ENCODE results near the gene HAPLN2. TPM values are rescaled to one million over a fixed set of nuclear protein-coding genes. Genes with fewer than 3 reads are reported as not detected.

HAPLN2 gene
- total and polyA plus RNA-seq, 2 of the 8 experiments (the other 6 are each of a cell fraction or from before 2014, with no cell fraction given) = 0.19 to 0.51 TPM

DNA sequence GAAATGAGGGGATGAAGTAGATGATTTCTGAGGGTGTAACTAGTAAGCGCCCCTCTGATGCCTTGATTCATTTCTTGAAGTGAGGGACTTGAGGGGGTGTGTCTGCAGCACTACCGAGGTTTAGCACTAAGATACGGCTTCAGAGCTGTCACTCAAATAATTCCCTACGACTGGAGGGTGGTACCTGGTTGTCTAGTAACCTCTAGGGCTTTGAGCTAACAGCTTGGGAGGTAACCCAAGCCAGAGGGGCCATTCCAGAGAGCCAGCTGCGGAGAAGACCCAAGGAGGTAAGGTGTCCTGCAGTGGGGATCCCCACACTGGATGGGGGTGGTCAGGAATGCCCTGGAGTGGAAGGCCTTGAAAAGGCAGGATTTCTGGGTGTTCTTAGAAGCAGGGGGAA lies 39.7 kb upstream of the HAPLN2 start, which contains the start of gene TTC24:
TSS of gene TTC24 (plus strand) at position 252 of the 400 bp plus-strand sequence. CDS start 1,642 bp downstream, outside the sequence.
- no peak within 1 kb of the TSS for H4K8ac ChIP-seq (ENCODE audit: extremely low read depth, insufficient read depth, low read length)
- no peak within 1 kb of the TSS for H3K27ac ChIP-seq (ENCODE audit: low read depth, low read length)
- H3K4me2 ChIP-seq (ENCODE audit: insufficient read depth in 1 of 2, low read depth in 2 of 2, low read length in 2 of 2) = no peak within 1 kb of the TSS
- H3K36me3 ChIP-seq (ENCODE audit: control insufficient read depth in 2 of 4, insufficient read depth in 4 of 4, low read length in 3 of 4) = no peaks in the 10 kb centered on the region
- 82% methylated on average over 5 of the region's 5 CpGs; no CpG with 5 or more reads in 1 of the 2 experiments for WGBS, 2 experiments (ENCODE audit: extremely low coverage in 1 of 2, insufficient coverage in 1 of 2, insufficient read length in 1 of 2, insufficient replicate concordance in 2 of 2, low coverage in 1 of 2, low lambda C conversion rate in 2 of 2, missing lambda C conversion rate in 1 of 2)
- 0 out of 2 replicates have a peak within 1 kb of the TSS, but pooled peaks have one; percentile 24 for H2AFZ ChIP-seq (ENCODE audit: low read length)
- H2BK15ac ChIP-seq (ENCODE audit: low read length) = no peak within 1 kb of the TSS
- peaks cover 0 to 4% (median 1%) of the 10 kb centered on the region in 4 experiments; a peak in 5 of 7 replicates for H3K4me1 ChIP-seq (replicated peaks in 1 of 4; ENCODE audit: control insufficient read depth in 3 of 4, insufficient read depth in 4 of 4, low read length in 3 of 4)
- no peak within 1 kb of the TSS for H3K56ac ChIP-seq (replicated peaks; ENCODE audit: insufficient read length, low read depth, low read length)
- H4K20me1 ChIP-seq (replicated peaks in 1 of 2; ENCODE audit: control insufficient read depth in 1 of 2, insufficient read depth in 2 of 2, low read length in 2 of 2) = no peaks in the 10 kb centered on the region
- no peak within 1 kb of the TSS for H4K91ac ChIP-seq (replicated peaks; ENCODE audit: insufficient read length, low read length)
- DNase-seq (ENCODE audit: low read depth in 1 of 2, low spot score in 2 of 2) = no peak
- no peaks in the 10 kb centered on the region for H3K79me1 ChIP-seq (ENCODE audit: low read depth, low read length)
- H2BK120ac ChIP-seq (replicated peaks; ENCODE audit: low read depth, low read length) = no peak within 1 kb of the TSS
- no peak within 1 kb of the TSS for H3K18ac ChIP-seq (ENCODE audit: extremely low read depth, low read length)
- no peaks in the 10 kb centered on the region for H3K9me3 ChIP-seq (ENCODE audit: insufficient read depth in 2 of 2, low read depth in 1 of 2, low read length in 1 of 2)
- H2BK12ac ChIP-seq (ENCODE audit: low read depth, low read length) = no peak within 1 kb of the TSS
- no peaks in the 10 kb centered on the region; the same call in 1 of the 2 replicates for H3K23me2 ChIP-seq (ENCODE audit: low read depth, low read length)
- H3K4ac ChIP-seq (replicated peaks; ENCODE audit: insufficient read length, low read depth, low read length) = no peak within 1 kb of the TSS
- H3K23ac ChIP-seq (ENCODE audit: insufficient read length) = no peak within 1 kb of the TSS
- no peak within 1 kb of the TSS for H2BK5ac ChIP-seq (ENCODE audit: low read depth, low read length)
- ChIA-PET POLR2A (ENCODE audit: partially characterized antibody) (interaction anchor here (1.0 to 2.7 kb wide), 3 partner anchors 13 to 88 kb away, joined by 3 to 16 read pairs (median 3); partner anchors contain the start of gene NAXE), CTCF (ENCODE audit: partially characterized antibody) (interaction anchor here (0.7 to 5.1 kb wide), 17 partner anchors 9 to 194 kb away, joined by 3 to 55 read pairs (median 4); partner anchors contain the start of genes BCAN, GPATCH4, HAPLN2 and NAXE)
- FAIRE-seq = no peak
- H2AK5ac ChIP-seq (ENCODE audit: low read depth, low read length) = no peak within 1 kb of the TSS
- no peak within 1 kb of the TSS for H4K5ac ChIP-seq (ENCODE audit: insufficient read length, low read depth, low read length)
- no peaks in the 10 kb centered on the region for H3K27me3 ChIP-seq (replicated peaks in 1 of 4; ENCODE audit: control insufficient read depth in 3 of 4, extremely low read depth in 1 of 4, insufficient read depth in 3 of 4, low read length in 3 of 4)
- no peak within 1 kb of the TSS for H3K14ac ChIP-seq (ENCODE audit: insufficient read length)
- H3K9ac ChIP-seq (replicated peaks in 1 of 4; ENCODE audit: extremely low read depth in 1 of 4, low read depth in 3 of 4, low read length in 3 of 4) = no peak within 1 kb of the TSS
- H2BK20ac ChIP-seq (ENCODE audit: low read length) = no peak within 1 kb of the TSS
- H3K4me3 ChIP-seq (ENCODE audit: extremely low read depth in 1 of 4, insufficient read depth in 2 of 4, low read depth in 3 of 4, low read length in 4 of 4) = no peak within 1 kb of the TSS
- H3K79me2 ChIP-seq (ENCODE audit: control insufficient read depth in 1 of 2, insufficient read depth in 2 of 2, low read length in 2 of 2) = no peaks in the 10 kb centered on the region
- no peak for TF ChIP-seq BACH1 (IDR thresholded peaks at IDR 0.05; ENCODE audit: low read length)
- no peak for TF ChIP-seq RXRA (IDR thresholded peaks at IDR 0.05; ENCODE audit: insufficient read depth, low read depth, low read length)
- no peak for TF ChIP-seq TBP (IDR thresholded peaks at IDR 0.05; ENCODE audit: low read depth, low read length)
- TF ChIP-seq, protein P1, sequence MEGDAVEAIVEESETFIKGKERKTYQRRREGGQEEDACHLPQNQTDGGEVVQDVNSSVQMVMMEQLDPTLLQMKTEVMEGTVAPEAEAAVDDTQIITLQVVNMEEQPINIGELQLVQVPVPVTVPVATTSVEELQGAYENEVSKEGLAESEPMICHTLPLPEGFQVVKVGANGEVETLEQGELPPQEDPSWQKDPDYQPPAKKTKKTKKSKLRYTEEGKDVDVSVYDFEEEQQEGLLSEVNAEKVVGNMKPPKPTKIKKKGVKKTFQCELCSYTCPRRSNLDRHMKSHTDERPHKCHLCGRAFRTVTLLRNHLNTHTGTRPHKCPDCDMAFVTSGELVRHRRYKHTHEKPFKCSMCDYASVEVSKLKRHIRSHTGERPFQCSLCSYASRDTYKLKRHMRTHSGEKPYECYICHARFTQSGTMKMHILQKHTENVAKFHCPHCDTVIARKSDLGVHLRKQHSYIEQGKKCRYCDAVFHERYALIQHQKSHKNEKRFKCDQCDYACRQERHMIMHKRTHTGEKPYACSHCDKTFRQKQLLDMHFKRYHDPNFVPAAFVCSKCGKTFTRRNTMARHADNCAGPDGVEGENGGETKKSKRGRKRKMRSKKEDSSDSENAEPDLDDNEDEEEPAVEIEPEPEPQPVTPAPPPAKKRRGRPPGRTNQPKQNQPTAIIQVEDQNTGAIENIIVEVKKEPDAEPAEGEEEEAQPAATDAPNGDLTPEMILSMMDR (IDR thresholded peaks at IDR 0.05; ENCODE audit: control extremely low read depth in 1 of 3, insufficient read depth in 1 of 3, low read depth in 1 of 3, low read length in 3 of 3) = no peak
- TF ChIP-seq NRF1 (IDR thresholded peaks at IDR 0.05; ENCODE audit: low read depth, low read length) = no peak
- no peak for TF ChIP-seq POLR2A (IDR thresholded peaks at IDR 0.05; ENCODE audit: control extremely low read depth in 1 of 2, low read depth in 2 of 2, low read length in 2 of 2)
- TF ChIP-seq HDAC6 (IDR thresholded peaks at IDR 0.05; ENCODE audit: low read depth, low read length) = no peak
- no peak for TF ChIP-seq CBX8 (IDR thresholded peaks at IDR 0.05; ENCODE audit: borderline replicate concordance, low read depth, low read length)
- TF ChIP-seq SIX5 (IDR thresholded peaks at IDR 0.05; ENCODE audit: low read depth, low read length) = no peak
- no peak for TF ChIP-seq KDM5A (IDR thresholded peaks at IDR 0.05; ENCODE audit: low read length)
- TF ChIP-seq POU5F1 (IDR thresholded peaks at IDR 0.05; ENCODE audit: low read depth, low read length) = no peak

Data from H1 (cell line).